Measurements from ENCODE around the gene BMP7.

Gene BMP7

DNA sequence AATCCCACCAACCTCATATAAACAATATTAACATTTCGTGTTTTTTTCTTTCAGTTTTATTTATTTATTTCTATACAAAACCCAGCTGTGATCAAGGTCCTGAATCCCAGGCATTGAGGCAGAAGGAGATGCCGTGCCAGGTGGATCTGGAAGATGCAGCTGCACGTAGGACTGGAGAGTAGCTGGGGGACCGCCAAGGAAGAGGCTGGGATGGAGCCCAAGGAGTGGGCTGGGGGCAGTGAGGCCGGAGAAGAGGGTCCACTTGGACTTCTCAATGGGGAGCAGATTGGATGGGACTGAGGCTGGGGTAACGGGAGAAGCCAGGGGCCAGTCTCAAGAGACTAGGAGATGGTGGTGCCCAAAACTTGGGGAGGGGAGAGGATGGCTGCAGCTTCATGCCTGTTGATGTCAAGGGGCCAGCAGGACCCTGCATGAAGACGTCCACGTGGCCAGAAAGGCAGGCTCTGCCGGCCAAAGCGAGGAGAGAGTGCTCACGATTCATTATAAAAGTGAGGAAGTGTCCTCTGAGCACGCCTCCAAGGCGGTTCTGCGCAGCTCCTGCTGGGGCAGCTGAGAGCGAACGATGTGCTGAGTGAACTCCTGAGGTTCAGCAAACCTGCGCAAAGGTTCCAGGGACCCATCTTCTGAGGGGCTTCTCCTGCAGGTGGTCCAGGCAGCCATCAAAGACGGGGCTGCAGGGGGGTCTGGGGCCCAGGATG is 110.3 kb downstream of the BMP7 start:
- no peak for TF ChIP-seq CTCF (IDR thresholded peaks at IDR 0.05; ENCODE audit: extremely low read depth, insufficient read depth, missing control alignments)
- no peak for DNase-seq (ENCODE audit: low spot score)
- in situ Hi-C loops (cut with MboI; ENCODE audit: low pct_unique_long_range_greater_than_20kb, low sequenced_read_pairs, unreplicated experiment), result no loop called here

GRCh38 chr20:57155415-57155814 is 111.0 kb downstream of the BMP7 start:
- TF ChIP-seq CTCF (IDR thresholded peaks at IDR 0.05; ENCODE audit: extremely low read depth, insufficient read depth, missing control alignments), result no peak
- in situ Hi-C loops (cut with MboI; ENCODE audit: low pct_unique_long_range_greater_than_20kb, low sequenced_read_pairs, unreplicated experiment), result no loop called here
- DNase-seq (ENCODE audit: low spot score), result no peak

DNA sequence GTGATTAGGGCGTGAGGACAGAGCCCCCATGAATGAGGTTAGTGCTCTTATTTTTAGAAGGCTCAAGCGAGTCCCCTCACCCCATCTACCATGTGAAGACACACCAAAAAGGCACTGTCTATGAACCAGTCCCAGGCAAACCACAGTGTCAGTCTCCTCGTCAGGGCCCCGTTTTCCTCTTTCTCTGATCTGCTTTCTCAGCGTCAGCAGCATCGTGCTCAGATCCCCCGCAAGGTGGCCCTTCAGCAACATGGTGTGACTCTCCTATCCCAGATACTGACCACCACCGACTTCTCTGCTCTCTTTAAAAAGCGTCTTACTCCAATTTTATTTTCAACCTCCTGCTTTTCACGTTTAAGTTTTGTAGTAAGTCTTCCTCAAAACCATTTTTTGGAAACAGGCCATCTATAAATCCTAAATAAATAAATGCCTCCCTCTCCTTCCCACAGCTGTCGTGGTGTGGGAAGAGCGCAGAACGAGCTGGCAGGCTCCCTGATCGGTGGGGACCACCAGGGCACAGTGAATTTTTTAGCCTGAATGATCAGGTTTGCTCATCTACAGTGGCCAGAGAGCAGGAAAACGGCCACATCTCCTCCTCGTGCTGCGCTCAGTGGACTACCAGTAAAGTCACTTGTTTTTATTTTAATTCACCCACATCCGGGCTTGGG is 113.1 kb downstream of the BMP7 start:
- no peak for TF ChIP-seq CTCF (IDR thresholded peaks at IDR 0.05; ENCODE audit: extremely low read depth, insufficient read depth, missing control alignments)
- in situ Hi-C loops (cut with MboI; ENCODE audit: low pct_unique_long_range_greater_than_20kb, low sequenced_read_pairs, unreplicated experiment), result no loop called here
- no peak for DNase-seq (ENCODE audit: low spot score)

- TF ChIP-seq CTCF (IDR thresholded peaks at IDR 0.05; ENCODE audit: extremely low read depth, insufficient read depth, missing control alignments), result no peak
- in situ Hi-C loops (cut with MboI; ENCODE audit: low pct_unique_long_range_greater_than_20kb, low sequenced_read_pairs, unreplicated experiment), result no loop called here
- no peak for DNase-seq (ENCODE audit: low spot score)
Observed at GRCh38 chr20:57152557-57152956, 113.9 kb downstream of the BMP7 start.

GRCh38 chr20:57150559-57150958 is 115.9 kb downstream of the BMP7 start:
- no peak for TF ChIP-seq CTCF (IDR thresholded peaks at IDR 0.05; ENCODE audit: extremely low read depth, insufficient read depth, missing control alignments)
- DNase-seq (ENCODE audit: low spot score), result no peak
- in situ Hi-C loops (cut with MboI; ENCODE audit: low pct_unique_long_range_greater_than_20kb, low sequenced_read_pairs, unreplicated experiment), result no loop called here

DNA sequence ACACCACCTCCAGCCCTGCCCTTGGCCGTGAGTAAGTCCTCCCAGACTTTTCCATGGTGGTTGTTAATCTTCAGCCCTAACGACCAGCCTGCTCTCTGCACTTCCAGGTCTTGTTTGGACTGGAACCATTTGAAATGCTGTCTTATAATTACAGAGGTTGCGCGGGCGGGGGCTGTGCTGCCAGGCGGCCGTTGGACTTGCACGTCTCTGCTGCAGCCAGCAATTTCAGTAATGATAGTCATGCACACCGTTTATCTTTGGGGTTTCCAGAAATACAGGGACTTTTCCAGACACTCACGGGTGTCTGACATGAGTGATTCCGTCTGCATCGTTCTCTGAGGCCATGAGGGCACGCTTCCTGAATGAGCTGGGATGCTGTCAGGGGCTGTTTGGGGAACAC is 118.2 kb downstream of the BMP7 start:
- DNase-seq (ENCODE audit: low spot score), result no peak
- in situ Hi-C loops (cut with MboI; ENCODE audit: low pct_unique_long_range_greater_than_20kb, low sequenced_read_pairs, unreplicated experiment), result no loop called here
- no peak for TF ChIP-seq CTCF (IDR thresholded peaks at IDR 0.05; ENCODE audit: extremely low read depth, insufficient read depth, missing control alignments)
